GM12864 (cell line): ENCODE measurements around the gene FNDC1.

Experiments used
- DNase-seq: peaks from one replicate; pipeline ENCODE4 v3.0.0-alpha.2; 2011; ENCODE audit warnings: low read depth
- H3K4me3 ChIP-seq: 2 replicates; pipeline ENCODE4 v1.5.1; 2011; ENCODE audit warnings: mild to moderate bottlenecking, low read depth, low read length, control low read depth
- CTCF ChIP-seq: IDR thresholded peaks from 2 replicates; pipeline ENCODE4 v1.5.1; 2011; ENCODE audit warnings: low read depth, mild to moderate bottlenecking, moderate library complexity, low read length, control low read depth, inconsistent platforms; ENCODE audit errors: missing control alignments

FNDC1 gene

GRCh38 chr6:159178847-159179246, 9.6 kb downstream of the FNDC1 start:
- DNase-seq, result no peak
- no peak overlapping the region for H3K4me3 ChIP-seq
- no peak for TF ChIP-seq CTCF

- no peak for TF ChIP-seq CTCF
- no peak overlapping the region for H3K4me3 ChIP-seq
- no peak for DNase-seq
Measured at GRCh38 chr6:159180001-159180400, 10.8 kb downstream of the FNDC1 start.

DNA sequence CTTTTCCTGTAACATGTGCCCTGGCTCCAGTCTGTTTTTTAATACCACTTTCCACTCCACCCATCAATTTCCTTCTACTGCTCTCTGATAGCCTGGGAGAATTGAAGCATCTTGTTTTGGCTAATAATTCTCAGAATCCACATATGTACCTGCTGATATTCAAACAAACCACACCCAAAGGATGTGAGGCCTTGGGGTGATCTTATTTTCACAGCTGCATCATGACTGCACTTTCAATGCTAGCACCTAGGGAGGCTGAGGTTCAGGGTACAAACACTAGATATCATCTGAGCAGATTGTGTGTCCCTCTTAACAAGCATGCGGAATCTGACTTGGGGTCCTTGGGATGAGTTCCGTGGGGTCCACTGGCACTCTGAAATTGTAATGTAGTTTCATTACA, 12.7 kb downstream of the FNDC1 start:
- DNase-seq, result no peak
- no peak overlapping the region for H3K4me3 ChIP-seq
- no peak for TF ChIP-seq CTCF

DNA sequence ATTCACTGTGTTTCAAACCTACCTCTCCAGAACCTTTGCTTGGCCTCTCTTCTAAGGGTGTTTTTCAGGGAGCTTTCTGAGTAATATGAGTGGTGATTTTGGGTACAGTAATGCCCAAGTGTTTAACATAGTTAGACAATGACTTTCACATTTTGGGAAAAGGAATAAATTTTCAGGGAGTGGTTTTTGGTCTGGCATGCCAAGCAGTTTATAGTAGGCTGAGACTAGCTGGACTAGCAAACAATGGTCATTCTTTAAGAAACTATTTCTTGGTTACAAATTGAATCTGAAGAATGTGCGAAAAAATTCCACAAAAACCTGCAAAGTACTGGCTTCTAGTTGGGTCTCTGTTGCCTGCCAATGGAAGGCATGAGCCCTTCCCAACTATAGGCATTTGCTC, 15.4 kb downstream of the FNDC1 start:
- no peak for TF ChIP-seq CTCF
- no peak overlapping the region for H3K4me3 ChIP-seq
- DNase-seq, result no peak

- no peak for DNase-seq
- H3K4me3 ChIP-seq, result no peak overlapping the region
Measured at GRCh38 chr6:159190460-159190859, 21.3 kb downstream of the FNDC1 start.

GRCh38 chr6:159193923-159194322, 24.7 kb downstream of the FNDC1 start:
- TF ChIP-seq CTCF, result no peak
- DNase-seq, result no peak
- no peak overlapping the region for H3K4me3 ChIP-seq

More at GRCh38 chr6:159190460-159190859, 21.3 kb downstream of the FNDC1 start:
- TF ChIP-seq CTCF, result no peak

DNA sequence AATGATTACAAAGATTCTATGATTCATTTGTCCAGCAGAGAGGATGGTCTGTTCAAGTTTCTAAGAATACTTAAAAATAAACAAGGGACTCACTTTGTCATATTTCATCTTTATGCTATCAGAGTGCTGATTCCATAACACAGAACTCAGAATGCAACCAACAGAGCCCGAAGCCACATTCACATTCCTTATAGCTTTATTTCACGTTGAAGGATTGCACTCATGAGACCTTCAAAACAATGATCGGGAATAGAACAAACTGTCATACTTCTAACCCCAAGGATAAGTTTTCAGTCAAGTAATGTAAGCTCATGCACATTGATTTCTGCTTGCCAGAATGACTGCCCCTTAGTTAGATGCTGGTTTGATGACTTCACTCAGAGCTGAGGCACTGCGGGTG, 25.2 kb downstream of the FNDC1 start:
- TF ChIP-seq CTCF, result no peak
- no peak for DNase-seq
- no peak overlapping the region for H3K4me3 ChIP-seq
